Adipocyte (in vitro differentiated cells): Measurements from ENCODE around the gene RBFA.
A peak's percentile ranks its signal among the peaks of the same experiment; 100 is the strongest.

Source experiments
- DNase-seq: peaks from one replicate; pipeline ENCODE4 v3.0.0-alpha.2; 2015; ENCODE audit warnings: low read depth
- H3K27me3 ChIP-seq: replicated peaks from 2 replicates; pipeline ENCODE4 v1.7.0; 2013; ENCODE audit warnings: mild to moderate bottlenecking, low read length, moderate library complexity; ENCODE audit not compliant: control insufficient read depth, insufficient read depth
- H3K36me3 ChIP-seq: 2 replicates; pipeline ENCODE4 v1.7.0; 2013; ENCODE audit warnings: low read length, mild to moderate bottlenecking, moderate library complexity; ENCODE audit not compliant: control insufficient read depth, insufficient read depth, severe bottlenecking
- H3K4me1 ChIP-seq: 2 replicates; pipeline ENCODE4 v1.7.0; 2013; ENCODE audit warnings: mild to moderate bottlenecking, low read length, moderate library complexity; ENCODE audit not compliant: control insufficient read depth, insufficient read depth
- H3K4me3 ChIP-seq: 2 replicates; pipeline ENCODE4 v1.7.0; 2013; ENCODE audit warnings: mild to moderate bottlenecking, low read length, moderate library complexity
- H3K9ac ChIP-seq: 2 replicates; pipeline ENCODE4 v1.7.0; 2013; ENCODE audit warnings: mild to moderate bottlenecking, low read length, moderate library complexity
- H3K9me3 ChIP-seq: 2 replicates; pipeline ENCODE4 v1.7.0; 2013; ENCODE audit warnings: mild to moderate bottlenecking, low read length, moderate library complexity; ENCODE audit not compliant: control insufficient read depth

The RBFA gene

GRCh38 chr18:80033181-80034067, 810 bp upstream of the RBFA start:
- DNase-seq: no peak
- peak overlapping the region; percentile 81 for H3K9ac ChIP-seq

GRCh38 chr18:80034852-80035406, 695 bp downstream of the RBFA start:
- Histone ChIP-seq H3K36me3 (peaks cover 7% of the 10 kb centered on the region), H3K4me1 (peaks cover 14% of the 10 kb centered on the region), H3K4me3 (peak overlapping the region; percentile 91), H3K9me3 (no peaks in the 10 kb centered on the region), H3K9ac (peak overlapping the region; percentile 91), H3K27me3 (no peaks in the 10 kb centered on the region)
- peak; percentile 40 for DNase-seq

More at GRCh38 chr18:80033181-80034067, 810 bp upstream of the RBFA start:
- Histone ChIP-seq H3K36me3 (peaks cover 7% of the 10 kb centered on the region), H3K4me3 (peak overlapping the region; percentile 90), H3K9me3 (no peaks in the 10 kb centered on the region), H3K4me1 (peaks cover 14% of the 10 kb centered on the region), H3K27me3 (no peaks in the 10 kb centered on the region)

GRCh38 chr18:80035997-80036396, 1.8 kb downstream of the RBFA start:
- H3K4me3 ChIP-seq: peak overlapping the region; percentile 91
- no peak overlapping the region for H3K9ac ChIP-seq
- DNase-seq: no peak
- H3K4me1 ChIP-seq: peaks cover 14% of the 10 kb centered on the region
- no peaks in the 10 kb centered on the region for H3K27me3 ChIP-seq
- peaks cover 7% of the 10 kb centered on the region for H3K36me3 ChIP-seq
- H3K9me3 ChIP-seq: no peaks in the 10 kb centered on the region

GRCh38 chr18:80037300-80037699, 3.1 kb downstream of the RBFA start:
- Histone ChIP-seq H3K36me3 (peaks cover 7% of the 10 kb centered on the region), H3K9me3 (no peaks in the 10 kb centered on the region), H3K4me3 (no peak overlapping the region), H3K4me1 (peaks cover 14% of the 10 kb centered on the region), H3K27me3 (no peaks in the 10 kb centered on the region), H3K9ac (no peak overlapping the region)
- DNase-seq: no peak

- no peak for DNase-seq
- no peak overlapping the region for H3K9ac ChIP-seq
- H3K36me3 ChIP-seq: peaks cover 9% of the 10 kb centered on the region
- H3K27me3 ChIP-seq: no peaks in the 10 kb centered on the region
- H3K4me1 ChIP-seq: peaks cover 11% of the 10 kb centered on the region
- H3K9me3 ChIP-seq: no peaks in the 10 kb centered on the region
- H3K4me3 ChIP-seq: no peak overlapping the region
Measured at GRCh38 chr18:80037869-80038630, 3.8 kb downstream of the RBFA start.

GRCh38 chr18:80040515-80040914, 6.3 kb downstream of the RBFA start:
- no peak for DNase-seq
- Histone ChIP-seq H3K4me3 (no peak overlapping the region), H3K36me3 (peaks cover 29% of the 10 kb centered on the region), H3K9me3 (no peaks in the 10 kb centered on the region), H3K9ac (no peak overlapping the region), H3K27me3 (no peaks in the 10 kb centered on the region), H3K4me1 (peaks cover 6% of the 10 kb centered on the region)

- peaks cover 36% of the 10 kb centered on the region for H3K36me3 ChIP-seq
- H3K4me1 ChIP-seq: no peaks in the 10 kb centered on the region
- no peak overlapping the region for H3K9ac ChIP-seq
- no peak for DNase-seq
- H3K9me3 ChIP-seq: no peaks in the 10 kb centered on the region
- no peaks in the 10 kb centered on the region for H3K27me3 ChIP-seq
- no peak overlapping the region for H3K4me3 ChIP-seq
Measured at GRCh38 chr18:80041424-80041823, 7.2 kb downstream of the RBFA start.

- Histone ChIP-seq H3K9me3 (no peaks in the 10 kb centered on the region), H3K36me3 (peaks cover 39% of the 10 kb centered on the region), H3K9ac (no peak overlapping the region), H3K4me1 (no peaks in the 10 kb centered on the region), H3K27me3 (no peaks in the 10 kb centered on the region), H3K4me3 (no peak overlapping the region)
- no peak for DNase-seq
Measured at GRCh38 chr18:80042785-80043184, 8.6 kb downstream of the RBFA start.

GRCh38 chr18:80044072-80044471, 9.8 kb downstream of the RBFA start:
- H3K9me3 ChIP-seq: no peaks in the 10 kb centered on the region
- no peak for DNase-seq
- H3K9ac ChIP-seq: no peak overlapping the region
- H3K4me3 ChIP-seq: no peak overlapping the region
- H3K27me3 ChIP-seq: no peaks in the 10 kb centered on the region
- H3K4me1 ChIP-seq: no peaks in the 10 kb centered on the region
- peaks cover 44% of the 10 kb centered on the region for H3K36me3 ChIP-seq

- H3K9ac ChIP-seq: no peak overlapping the region
- DNase-seq: no peak
- H3K4me3 ChIP-seq: no peak overlapping the region
- no peaks in the 10 kb centered on the region for H3K4me1 ChIP-seq
- H3K9me3 ChIP-seq: no peaks in the 10 kb centered on the region
- peaks cover 54% of the 10 kb centered on the region for H3K36me3 ChIP-seq
- H3K27me3 ChIP-seq: no peaks in the 10 kb centered on the region
Measured at GRCh38 chr18:80046011-80046410, 11.8 kb downstream of the RBFA start.

GRCh38 chr18:80046431-80046830, 12.2 kb downstream of the RBFA start:
- DNase-seq: no peak
- Histone ChIP-seq H3K27me3 (no peaks in the 10 kb centered on the region), H3K4me3 (no peak overlapping the region), H3K36me3 (peaks cover 58% of the 10 kb centered on the region), H3K4me1 (no peaks in the 10 kb centered on the region), H3K9ac (no peak overlapping the region), H3K9me3 (no peaks in the 10 kb centered on the region)
